ENCODE results near the gene ZNF69.

DNA sequence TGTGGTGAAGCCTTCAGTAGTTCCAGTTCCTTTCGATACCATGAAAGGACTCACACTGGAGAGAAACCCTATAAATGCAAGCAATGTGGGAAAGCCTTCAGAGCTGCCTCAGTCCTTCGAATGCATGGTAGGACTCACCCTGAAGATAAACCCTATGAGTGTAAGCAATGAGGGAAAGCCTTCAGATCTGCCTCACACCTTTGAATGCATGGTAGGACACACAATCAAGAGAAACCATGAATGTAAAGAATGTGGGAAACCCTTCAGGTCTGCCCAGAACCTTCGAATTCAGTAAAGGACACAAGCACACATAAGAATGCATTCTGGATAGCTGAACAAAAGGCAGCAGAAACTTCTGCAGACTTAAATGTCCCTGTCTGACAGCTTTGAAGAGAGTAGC, 18.3 kb downstream of the ZNF69 start:
- TF ChIP-seq ZNF274 (IDR thresholded peaks at IDR 0.05; ENCODE audit: low read depth, low read length) (no peak), SUZ12 (IDR thresholded peaks at IDR 0.05; ENCODE audit: extremely low read depth, insufficient read depth, insufficient read length) (no peak), YY1 (IDR thresholded peaks at IDR 0.05; ENCODE audit: insufficient read depth, insufficient read length) (no peak)
